A549 (cell line): ENCODE data around the gene CSPG4. TPM values are rescaled to one million over a fixed set of nuclear protein-coding genes. Genes with fewer than 3 reads are reported as not detected.

Source experiments
- ATAC-seq, 2 experiments: fragments of 200-7000 bp in 1 of 2; fragments of >200 bp in 1 of 2; cut with Nextera tagmentation in 1 of 2; cut with Tn5 transposase in 1 of 2; 3 replicates each; pipeline versions ENCODE4 v1.8.0 to v1.9.1; 2018 to 2020; ENCODE audit warnings: mild to moderate bottlenecking in 1 of 2, moderate library complexity in 1 of 2
- CTCF ChIA-PET: fragments of 300-600 bp; sonication (Branson Sonifier 250); formaldehyde crosslinking; extraction: SDS; loops from one replicate; lab custom pipeline; 2021; ENCODE audit warnings: antibody characterized with exemption, inconsistent platforms; lab: Yijun Ruan, JAX
- POLR2A ChIA-PET: fragments of 350-600 bp; formaldehyde crosslinking; extraction: SDS; loops from one replicate; lab custom pipeline; 2021; ENCODE audit warnings: antibody characterized with exemption, inconsistent platforms; lab: Yijun Ruan, JAX
- DNase-seq, 2 experiments: peaks; one replicate each; pipeline versions ENCODE4 v3.0.0 to v3.0.0-alpha.2; 2011 to 2016; ENCODE audit warnings: low read depth in 1 of 2, low spot score in 1 of 2
- FAIRE-seq: peaks from 2 replicates; lab custom pipeline; 2011; peaks lifted over from hg19 to GRCh38; lab: Jason Lieb, UNC
- H3K27ac ChIP-seq, 2 experiments: fragments of >200 bp; sonication (Bioruptor Twin); formaldehyde crosslinking; 3 replicates each; pipeline ENCODE4 v1.5.1; 2016 to 2017
- H3K4me1 ChIP-seq: fragments of >200 bp; sonication (Bioruptor Twin); formaldehyde crosslinking; 3 replicates; pipeline ENCODE4 v1.6.1; 2016
- H3K4me2 ChIP-seq: fragments of >200 bp; sonication (Bioruptor Twin); formaldehyde crosslinking; 3 replicates; pipeline ENCODE4 v1.6.1; 2016
- H3K4me3 ChIP-seq: fragments of >200 bp; sonication (Bioruptor Twin); formaldehyde crosslinking; 3 replicates; pipeline ENCODE4 v1.5.1; 2016
- H3K9me3 ChIP-seq: fragments of >200 bp; sonication (Bioruptor Twin); formaldehyde crosslinking; 3 replicates; pipeline ENCODE4 v1.6.1; 2016
- CBX2 ChIP-seq: fragments of 200-600 bp; sonication (generic); IDR thresholded peaks from 2 replicates; pipeline ENCODE4 v1.6.1; 2016; ENCODE audit warnings: low read depth, mild to moderate bottlenecking, borderline replicate concordance
- CEBPB ChIP-seq, 2 experiments: fragments of >200 bp in 1 of 2; sonication (Bioruptor Twin) in 1 of 2; formaldehyde crosslinking in 1 of 2; IDR thresholded peaks; 2 replicates each; pipeline ENCODE4 v1.6.1; 2012 to 2016
- GATA3 ChIP-seq: IDR thresholded peaks from 2 replicates; pipeline ENCODE4 v1.6.1; 2012; ENCODE audit warnings: borderline replicate concordance
- HDAC2 ChIP-seq: fragments of 200-600 bp; sonication (generic); IDR thresholded peaks from 2 replicates; pipeline ENCODE4 v1.6.1; 2016
- MYC ChIP-seq: IDR thresholded peaks from 2 replicates; pipeline ENCODE4 v1.6.1; 2012; ENCODE audit warnings: mild to moderate bottlenecking, inconsistent platforms, low read length, improper control_type of control experiment, borderline replicate concordance
- NPAS2 ChIP-seq: fragments of 250-450 bp; sonication (Bioruptor Pico); IDR thresholded peaks from 2 replicates; pipeline ENCODE4 v1.8.0; 2022; ENCODE audit warnings: mild to moderate bottlenecking, moderate library complexity, borderline replicate concordance
- ZC3H11A ChIP-seq: fragments of 450-650 bp; IDR thresholded peaks from 2 replicates; pipeline ENCODE4 v1.6.1; 2014; ENCODE audit warnings: antibody characterized with exemption, mild to moderate bottlenecking
- WGBS: methylation state at CpG from one replicate; pipeline ENCODE4 v1.1.6; 2017; ENCODE audit errors: missing lambda C conversion rate; 5-methylcytosine and 5-hydroxymethylcytosine counted together
- polyA plus RNA-seq, 4 experiments: library from polyadenylated mRNA; depleted of rRNA in 3 of 4; stranded (reverse); fragments of >200 nt; fragmentation: RNase III in 1 of 4; extraction: RNeasy Plus Mini Kit Qiagen cat#74134 plus additional on column Dnase treatment in 1 of 4; gene quantifications; 2 replicates in 3 of 4; 3 replicates in 1 of 4; pipeline ENCODE4 v1.2.3, GENCODE V29; 2011 to 2017
- TF ChIP-seq, protein P1 (sequence below): fragments of >200 bp; sonication (Bioruptor Twin); formaldehyde crosslinking; IDR thresholded peaks from 2 replicates; pipeline ENCODE4 v1.6.1; 2016
- TF ChIP-seq, protein P2 (sequence below): fragments of >200 bp; sonication (Bioruptor Twin); formaldehyde crosslinking; IDR thresholded peaks from 3 replicates; pipeline ENCODE4 v1.6.1; 2016
- TF ChIP-seq, protein P3 (sequence below): fragments of 450-650 bp; IDR thresholded peaks from 2 replicates; pipeline ENCODE4 v1.6.1; 2014; ENCODE audit warnings: antibody characterized with exemption

Gene CSPG4
- polyA plus RNA-seq, 2 of the 4 experiments (the other 2 are of a cell fraction) = 0.01 to 0.06 TPM

DNA sequence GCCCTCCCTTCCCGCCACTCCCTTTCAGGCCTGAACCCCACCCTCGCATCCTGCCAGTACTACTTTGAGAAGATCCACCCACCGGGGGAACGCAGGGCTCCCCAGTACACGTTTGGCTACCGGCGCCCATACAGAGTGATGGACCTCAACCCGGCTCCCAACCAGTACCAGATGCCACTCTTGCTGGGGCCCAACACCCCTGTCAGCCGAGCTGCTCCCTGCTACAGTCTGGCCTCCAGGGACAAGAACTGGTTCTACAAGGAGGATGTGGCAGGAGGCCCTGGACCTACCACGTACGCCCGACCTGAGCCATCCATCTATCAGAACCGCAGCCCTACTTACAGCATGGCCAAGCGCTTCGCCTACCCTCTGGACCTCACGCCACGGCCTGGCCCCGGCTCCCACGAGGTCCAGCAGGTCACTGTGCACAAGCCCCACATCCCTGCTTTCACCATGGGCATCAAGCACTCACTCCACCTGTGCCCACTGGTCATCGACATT lies 14.4 kb upstream of the CSPG4 start:
- Histone ChIP-seq H3K4me3 (no peak overlapping the region), H3K27ac (no peak overlapping the region), H3K4me1 (peaks cover 12% of the 10 kb centered on the region), H3K4me2 (no peak overlapping the region), H3K9me3 (no peaks in the 10 kb centered on the region)
- ATAC-seq = no peak
- no peak for FAIRE-seq
- no peak for DNase-seq
- CTCF ChIA-PET = interaction anchor here (1.2 to 22.9 kb wide), 8 partner anchors 12 to 424 kb away, joined by 3 to 350 read pairs (median 9); no protein-coding TSS in a partner anchor
- TF ChIP-seq, protein P1, sequence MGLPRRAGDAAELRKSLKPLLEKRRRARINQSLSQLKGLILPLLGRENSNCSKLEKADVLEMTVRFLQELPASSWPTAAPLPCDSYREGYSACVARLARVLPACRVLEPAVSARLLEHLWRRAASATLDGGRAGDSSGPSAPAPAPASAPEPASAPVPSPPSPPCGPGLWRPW = no peak
- TF ChIP-seq ZC3H11A (no peak), NPAS2 (CRISPR knock-in tag) (no peak)
- POLR2A ChIA-PET = no interaction called here
- WGBS = 74% methylated on average over 20 of the region's 20 CpGs

DNA sequence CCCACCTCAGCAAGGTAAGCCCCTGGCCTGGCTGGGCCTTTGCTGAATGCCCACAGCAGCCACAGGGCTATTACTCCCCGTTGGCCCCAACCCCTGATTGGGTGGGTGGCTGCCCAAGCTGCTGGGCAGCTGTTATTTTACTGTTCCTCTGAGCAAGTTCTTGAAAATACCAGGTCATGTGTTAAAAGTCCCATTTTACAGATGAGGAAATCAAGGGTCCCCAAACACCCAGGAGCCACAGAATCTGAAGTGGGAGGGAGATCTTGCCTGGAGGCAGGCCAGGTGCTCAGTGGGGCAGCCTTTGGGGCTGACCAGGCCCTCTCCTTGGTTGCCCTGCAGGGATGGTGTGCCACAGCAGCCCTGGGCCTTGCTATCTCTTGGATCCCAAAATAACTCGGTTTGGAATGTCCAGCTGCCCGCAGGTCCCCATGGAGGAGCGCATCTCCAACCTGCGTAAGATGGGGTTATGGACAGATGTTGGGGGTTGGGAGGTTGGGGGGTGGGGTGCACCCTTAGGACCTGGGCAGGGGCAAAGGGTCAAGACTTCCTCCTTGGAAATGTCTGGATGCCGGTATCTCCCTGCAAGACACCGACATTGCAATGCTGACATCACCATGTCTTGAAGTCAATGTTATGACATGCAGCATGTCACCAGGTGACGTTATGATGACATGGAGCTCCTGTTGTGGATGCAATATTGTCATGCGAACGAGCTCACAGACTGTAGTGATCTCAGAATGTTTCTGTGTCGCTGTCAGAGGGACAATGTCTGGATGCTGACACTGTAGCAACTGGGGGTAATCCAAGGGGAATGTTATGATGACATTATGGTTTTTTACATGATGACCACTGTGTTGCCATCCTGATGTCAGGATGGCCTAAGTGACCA lies 13.3 kb upstream of the CSPG4 start:
- FAIRE-seq (no peak), ATAC-seq (no peak), DNase-seq (no peak)
- POLR2A ChIA-PET = no interaction called here
- TF ChIP-seq MYC = no peak
- TF ChIP-seq, protein P1 = no peak
- TF ChIP-seq GATA3 = no peak
- no peak for TF ChIP-seq CEBPB (IDR thresholded peaks at IDR 0.05)
- Histone ChIP-seq H3K27ac (no peak overlapping the region), H3K9me3 (no peaks in the 10 kb centered on the region), H3K4me3 (no peak overlapping the region), H3K4me1 (peaks cover 17% of the 10 kb centered on the region), H3K4me2 (no peak overlapping the region)
- 75% methylated on average over 11 of the region's 11 CpGs for WGBS
- CTCF ChIA-PET = interaction anchor here (0.6 to 22.9 kb wide), 10 partner anchors 9 to 425 kb away, joined by 3 to 350 read pairs (median 4); no protein-coding TSS in a partner anchor

DNA sequence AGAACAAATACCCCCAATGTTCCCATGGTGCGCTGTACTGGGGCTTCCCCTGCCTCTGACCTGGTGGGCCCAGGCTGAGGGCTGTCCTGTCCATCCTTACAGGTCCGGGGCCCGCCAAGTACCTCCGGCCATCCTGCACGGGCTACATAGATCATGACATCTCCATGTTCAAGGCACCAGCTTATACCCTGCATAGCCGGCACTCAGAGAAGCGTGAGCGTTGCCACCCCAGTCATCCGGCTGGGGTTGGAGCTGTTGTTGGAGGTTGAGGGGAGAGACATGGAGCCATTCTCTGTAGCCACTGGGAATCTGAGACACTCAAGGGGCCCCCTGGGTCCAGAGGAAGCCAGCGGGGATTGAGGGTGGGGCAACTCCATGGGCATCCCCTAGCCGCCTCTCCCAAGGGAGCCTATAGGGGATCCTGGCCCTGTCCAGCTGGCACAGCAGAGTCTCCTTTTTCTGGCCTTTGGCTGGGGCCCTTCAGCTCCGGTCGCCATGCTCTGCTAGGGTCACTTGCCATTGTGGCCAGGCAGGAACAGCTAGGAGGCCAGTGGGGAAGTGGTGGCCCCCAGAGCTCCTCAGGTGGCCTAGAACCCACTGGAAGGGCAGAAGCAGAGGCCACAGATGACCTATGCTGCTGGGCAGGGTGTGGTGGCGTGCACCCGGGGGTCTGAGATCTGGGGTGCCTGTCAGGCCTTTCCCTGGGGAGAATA lies 12.5 kb upstream of the CSPG4 start:
- no peak for ATAC-seq
- TF ChIP-seq CBX2 (no peak), HDAC2 (no peak)
- TF ChIP-seq, protein P2, sequence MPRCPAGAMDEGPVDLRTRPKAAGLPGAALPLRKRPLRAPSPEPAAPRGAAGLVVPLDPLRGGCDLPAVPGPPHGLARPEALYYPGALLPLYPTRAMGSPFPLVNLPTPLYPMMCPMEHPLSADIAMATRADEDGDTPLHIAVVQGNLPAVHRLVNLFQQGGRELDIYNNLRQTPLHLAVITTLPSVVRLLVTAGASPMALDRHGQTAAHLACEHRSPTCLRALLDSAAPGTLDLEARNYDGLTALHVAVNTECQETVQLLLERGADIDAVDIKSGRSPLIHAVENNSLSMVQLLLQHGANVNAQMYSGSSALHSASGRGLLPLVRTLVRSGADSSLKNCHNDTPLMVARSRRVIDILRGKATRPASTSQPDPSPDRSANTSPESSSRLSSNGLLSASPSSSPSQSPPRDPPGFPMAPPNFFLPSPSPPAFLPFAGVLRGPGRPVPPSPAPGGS = no peak
- TF ChIP-seq, protein P3, sequence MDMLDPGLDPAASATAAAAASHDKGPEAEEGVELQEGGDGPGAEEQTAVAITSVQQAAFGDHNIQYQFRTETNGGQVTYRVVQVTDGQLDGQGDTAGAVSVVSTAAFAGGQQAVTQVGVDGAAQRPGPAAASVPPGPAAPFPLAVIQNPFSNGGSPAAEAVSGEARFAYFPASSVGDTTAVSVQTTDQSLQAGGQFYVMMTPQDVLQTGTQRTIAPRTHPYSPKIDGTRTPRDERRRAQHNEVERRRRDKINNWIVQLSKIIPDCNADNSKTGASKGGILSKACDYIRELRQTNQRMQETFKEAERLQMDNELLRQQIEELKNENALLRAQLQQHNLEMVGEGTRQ = no peak
- TF ChIP-seq, all 56 proteins: peak for 0
- H3K4me1 ChIP-seq = peaks cover 22% of the 10 kb centered on the region
- no peaks in the 10 kb centered on the region for H3K9me3 ChIP-seq
- ChIA-PET POLR2A (no interaction called here), CTCF (interaction anchor here (0.6 to 22.9 kb wide), 10 partner anchors 8 to 413 kb away, joined by 3 to 350 read pairs (median 6); no protein-coding TSS in a partner anchor)
- no peak overlapping the region for H3K4me3 ChIP-seq
- H3K4me2 ChIP-seq = no peak overlapping the region
- 90% methylated on average over 13 of the region's 15 CpGs for WGBS
- no peak for FAIRE-seq
- H3K27ac ChIP-seq = no peak overlapping the region
- DNase-seq = no peak
